GM18909 (cell line): ENCODE measurements around the gene R3HDM2.

Experiments
- ATAC-seq: cut with Tn5 transposase; IDR thresholded peaks from one replicate; pipeline ENCODE4 v1.9.1; 2021; ENCODE audit warnings: mild to moderate bottlenecking; ENCODE audit not compliant: unreplicated experiment, poor library complexity

Gene R3HDM2

DNA sequence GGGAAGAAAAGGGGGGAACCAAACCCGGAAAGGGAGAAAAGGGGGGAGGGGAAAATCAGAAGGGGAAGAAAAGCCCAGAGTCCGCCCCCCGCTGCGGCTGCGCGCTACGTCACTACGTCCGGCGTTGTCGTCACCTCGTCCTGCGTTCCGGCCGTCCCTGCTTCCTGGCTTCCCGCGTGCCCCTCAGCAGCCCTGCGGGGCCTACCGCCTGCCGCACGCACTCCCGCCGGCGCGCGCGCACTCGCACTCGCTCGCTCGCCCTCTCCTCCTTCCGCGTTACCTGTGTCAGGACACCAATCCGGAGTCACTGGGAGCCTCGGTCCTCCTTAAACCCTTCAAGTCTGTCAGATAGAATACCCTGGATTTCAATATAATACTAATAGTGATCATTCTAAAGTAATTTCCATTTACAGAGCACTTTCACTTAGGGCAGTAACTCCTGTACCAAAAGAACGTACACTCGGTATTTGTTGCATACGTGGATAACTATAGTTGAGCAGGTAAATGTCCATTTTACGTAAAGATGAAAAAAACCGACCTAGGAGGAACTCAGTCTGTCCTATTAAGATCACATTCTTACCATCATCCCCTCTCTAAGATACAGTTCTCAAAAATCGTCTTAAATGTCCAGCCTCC, at the start of gene R3HDM2:
Gene R3HDM2 (minus strand): TSS at position 113 of the 636 bp plus-strand sequence. CDS start 120,615 bp downstream, outside the sequence.
- peak; percentile 95 for ATAC-seq

DNA sequence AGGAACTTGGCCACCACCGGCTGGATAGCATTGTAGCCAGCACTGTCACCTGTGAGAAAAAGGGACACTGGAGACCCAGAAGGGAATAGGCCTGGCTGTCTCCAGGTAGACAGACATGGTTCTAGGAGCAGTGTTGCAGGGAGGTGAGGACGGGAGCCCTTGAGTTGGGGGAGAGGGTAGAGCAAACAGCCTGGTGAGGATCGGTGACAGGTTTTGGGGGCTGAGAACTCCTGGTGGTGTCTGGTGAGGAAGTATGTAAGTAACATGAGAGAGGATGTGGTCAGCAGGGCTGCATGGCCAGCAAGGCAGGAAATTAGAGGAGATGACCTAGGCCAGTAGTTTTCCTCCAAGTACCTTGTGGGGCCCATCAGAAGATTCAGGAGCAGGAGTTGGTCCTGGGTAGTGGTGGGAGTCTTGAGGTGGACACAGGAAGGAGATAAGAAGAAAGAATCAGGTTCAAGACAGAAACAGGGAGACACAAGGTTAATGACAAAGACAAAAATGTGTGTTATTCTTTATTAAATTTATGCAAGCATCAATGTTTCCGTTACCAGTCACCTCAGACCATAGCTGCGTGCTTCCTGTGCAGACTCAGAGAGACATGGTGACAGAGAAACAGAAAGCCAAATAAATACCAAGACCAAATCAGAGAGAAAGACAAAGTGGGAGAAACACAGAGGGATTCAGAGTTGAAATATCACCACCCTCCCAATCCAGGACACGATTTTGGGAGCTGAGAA, 48.7 kb upstream of the R3HDM2 start, which contains the start of gene ARHGAP9:
Gene ARHGAP9 (minus strand): TSS at position 491 of the 740 bp plus-strand sequence. CDS start 460 bp downstream, at position 31.
- ATAC-seq, result peak; percentile 37

DNA sequence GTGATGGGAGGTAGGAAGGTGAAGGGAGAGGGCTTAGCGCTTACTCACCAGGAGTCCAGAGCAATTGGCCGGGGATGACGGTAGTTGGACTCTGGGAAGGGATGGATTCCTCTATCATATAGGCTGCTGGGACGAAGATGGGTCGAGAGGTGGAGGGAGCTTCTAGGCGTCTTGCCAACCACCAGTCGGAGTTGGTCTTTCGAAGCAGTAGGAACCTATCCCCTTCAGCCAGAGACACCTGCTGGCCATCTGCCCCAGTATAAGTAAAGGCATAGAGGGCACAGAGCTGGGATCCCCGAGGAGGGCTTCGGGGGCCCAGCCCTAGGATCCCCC, 48.2 kb upstream of the R3HDM2 start:
- ATAC-seq, result no peak

DNA sequence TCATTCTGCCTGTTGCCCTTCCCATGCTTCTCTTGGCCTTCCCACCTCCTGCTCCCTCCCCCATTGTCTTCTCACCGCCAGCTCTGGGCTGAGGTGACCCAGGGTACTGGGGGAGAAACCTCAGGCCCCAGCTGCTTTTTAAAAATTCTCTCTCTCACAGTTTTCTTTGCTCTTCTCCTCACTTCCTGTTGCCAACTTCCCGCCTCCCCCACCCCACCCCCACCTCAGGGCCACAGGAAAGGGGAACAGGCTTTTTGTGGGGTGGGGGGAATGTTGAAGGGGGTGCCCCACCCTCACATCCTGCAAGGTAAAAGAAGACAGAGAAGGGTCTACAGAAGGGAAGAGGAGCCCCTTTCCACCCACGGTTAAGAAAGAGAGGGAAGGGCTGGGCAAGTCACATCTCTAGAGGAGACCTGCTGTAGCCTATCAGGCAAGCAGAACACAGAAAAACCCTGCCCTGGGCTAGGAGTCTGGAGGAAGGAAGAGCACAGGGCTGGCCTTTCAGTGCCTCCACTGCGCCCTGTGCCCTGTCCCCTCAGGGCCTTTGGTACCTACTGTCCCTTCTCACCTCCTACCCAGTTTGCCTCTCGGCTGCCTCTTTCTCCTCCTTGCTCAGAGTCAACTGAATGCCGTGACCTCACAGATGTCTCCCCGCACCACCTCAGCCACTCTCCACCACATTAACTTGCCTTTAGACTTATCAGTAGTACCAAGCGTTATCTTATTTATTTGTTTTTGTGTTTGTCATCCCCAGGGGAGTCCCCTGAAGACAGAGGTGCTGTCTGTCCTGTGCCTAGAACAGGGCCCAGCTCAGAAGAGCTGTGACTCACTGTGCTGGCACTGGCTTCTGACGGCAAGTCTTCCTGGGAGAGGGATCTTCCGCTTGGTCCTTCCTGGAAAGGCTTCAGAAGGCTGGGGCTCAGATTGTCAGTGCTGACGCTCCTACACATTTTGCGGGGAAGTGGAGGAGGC, 47.2 kb upstream of the R3HDM2 start:
- ATAC-seq, result peak; percentile 49

DNA sequence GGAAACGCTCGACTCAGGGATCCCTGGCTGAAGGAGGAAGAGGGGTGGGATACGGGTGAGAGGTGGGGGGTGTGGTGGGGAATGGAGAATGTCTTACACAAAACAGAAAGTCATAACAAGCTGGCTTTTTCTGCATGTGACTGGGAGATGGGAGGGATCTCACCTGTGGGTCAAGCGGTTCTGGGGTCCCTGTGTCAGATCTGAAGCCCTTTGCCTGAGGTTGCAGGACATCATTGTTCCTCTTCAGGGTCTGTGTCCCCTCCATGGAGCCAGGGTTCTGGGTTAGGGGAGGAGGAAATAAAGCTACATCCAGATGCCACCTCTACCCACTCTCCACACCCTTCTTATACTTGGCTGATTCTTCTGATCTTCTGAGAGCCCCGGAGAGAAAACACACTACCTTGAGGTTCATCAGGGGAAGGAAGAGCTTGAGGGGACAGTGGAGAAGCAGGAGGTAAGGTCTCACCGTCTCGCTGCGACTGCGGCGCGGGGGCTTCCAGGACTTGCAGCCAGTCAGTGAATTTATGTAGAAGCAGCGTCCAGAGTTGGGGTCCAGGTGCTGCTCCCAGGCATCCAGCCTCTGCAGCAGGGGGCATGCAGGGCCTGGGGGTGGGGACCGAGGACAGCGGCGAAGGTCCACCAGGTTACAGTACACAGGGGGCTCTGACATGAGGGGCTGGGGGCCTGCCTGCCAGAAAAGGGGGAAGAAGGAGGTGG, 46.3 kb upstream of the R3HDM2 start:
- no peak for ATAC-seq

DNA sequence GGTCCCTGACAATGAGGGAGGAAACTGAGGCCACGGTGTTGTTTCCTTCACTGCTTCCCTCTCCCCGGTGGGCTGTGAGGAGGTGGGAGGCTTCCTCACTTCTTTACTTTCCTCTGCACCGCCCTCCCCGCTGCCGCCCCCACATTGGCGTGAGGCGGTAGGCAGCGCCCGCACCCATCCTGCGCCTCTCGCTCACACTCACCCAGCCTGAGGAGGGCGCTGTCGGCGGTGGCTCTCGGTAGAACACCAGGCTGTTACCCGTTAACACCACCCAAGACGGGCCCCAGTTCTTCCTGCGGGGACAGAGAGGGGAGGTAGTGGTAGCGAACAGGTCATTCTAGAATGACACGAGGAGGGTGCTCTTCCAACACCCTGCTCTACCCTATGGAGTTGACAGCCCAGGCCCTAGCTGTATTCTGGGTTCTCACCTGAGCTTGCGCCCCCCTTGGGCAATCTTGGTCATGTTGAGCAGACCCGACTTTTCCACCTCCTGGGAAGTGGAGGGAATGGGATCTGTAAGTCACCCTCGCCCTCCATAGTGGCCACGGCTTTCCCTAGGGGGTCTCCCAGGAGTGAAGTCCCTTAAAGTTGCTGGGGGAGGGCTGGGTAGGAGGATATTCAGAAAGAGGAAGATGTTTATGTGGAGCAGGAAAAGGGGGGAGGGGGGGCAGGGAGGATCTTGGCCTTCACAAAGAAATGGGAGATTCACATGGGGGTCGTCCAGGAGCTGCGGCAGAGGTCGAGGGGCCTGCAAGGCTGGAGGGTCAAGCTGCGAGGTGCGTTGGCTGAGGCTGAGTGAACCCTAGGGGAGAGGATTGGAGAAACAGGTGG, 45.5 kb upstream of the R3HDM2 start:
- ATAC-seq, result peak; percentile 45

DNA sequence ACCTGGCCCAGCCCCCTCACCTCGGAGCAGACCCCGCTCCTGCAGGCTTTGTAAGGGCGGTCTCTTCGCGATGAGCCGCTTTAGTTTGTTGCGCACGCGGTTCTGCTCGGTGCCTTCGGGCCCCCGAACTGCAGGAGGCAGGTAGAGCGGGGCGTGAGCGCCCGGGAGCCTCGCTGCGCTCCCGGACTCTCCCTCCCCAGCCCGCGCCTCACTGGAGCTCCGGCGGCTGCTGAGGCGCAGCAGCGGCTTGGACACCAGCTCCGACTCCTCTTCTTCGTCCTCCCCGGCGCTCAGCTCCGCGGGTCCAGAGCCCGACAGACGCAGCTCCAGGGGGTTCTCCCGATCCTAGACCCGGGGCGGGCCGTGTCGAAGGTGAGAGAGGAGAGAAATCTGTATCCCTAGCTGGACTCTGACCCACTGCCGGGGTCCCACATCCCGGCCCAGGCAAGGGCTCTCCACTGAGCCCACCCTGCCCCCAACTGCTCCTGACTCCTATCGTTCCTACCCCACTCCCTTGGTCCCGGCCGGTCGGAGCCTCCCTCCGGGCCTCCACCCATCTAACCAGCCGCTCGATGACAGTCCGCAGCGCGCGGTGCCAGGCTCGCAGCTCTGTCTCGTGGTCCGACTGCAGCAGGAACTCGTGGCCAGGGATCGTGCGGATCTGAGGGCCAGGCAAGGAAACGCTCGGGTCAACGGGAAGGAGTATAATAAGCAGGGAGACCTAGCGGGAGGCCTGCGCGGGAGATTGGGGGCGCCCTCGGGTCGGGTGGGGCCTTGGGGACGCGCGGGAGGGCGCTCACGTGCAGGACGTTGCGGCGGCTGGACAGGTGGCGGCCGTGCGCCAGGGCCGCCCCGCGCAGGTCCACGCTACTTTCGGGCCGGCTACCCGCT, 44.7 kb upstream of the R3HDM2 start:
- peak; percentile 4 for ATAC-seq

DNA sequence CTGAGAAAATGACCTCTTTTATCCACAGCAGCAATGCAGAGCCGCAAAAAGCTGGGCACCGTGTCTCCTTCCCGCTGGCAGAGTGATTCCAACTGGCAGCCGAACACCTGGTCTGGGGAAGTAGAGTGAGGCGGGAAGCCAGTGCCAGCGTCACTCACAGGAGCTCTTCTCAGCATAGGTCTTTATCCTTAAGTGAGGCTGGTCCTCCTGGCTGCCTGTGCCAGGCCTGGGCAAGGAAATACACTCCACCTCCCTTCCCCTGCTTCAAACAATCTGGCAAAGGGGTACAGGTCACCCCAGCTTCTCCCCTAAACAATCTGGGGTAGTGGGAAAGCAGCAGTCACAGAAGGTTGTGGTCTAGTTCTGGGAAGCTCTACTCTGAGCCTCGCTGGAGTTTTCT, 44.0 kb upstream of the R3HDM2 start:
- ATAC-seq, result no peak

DNA sequence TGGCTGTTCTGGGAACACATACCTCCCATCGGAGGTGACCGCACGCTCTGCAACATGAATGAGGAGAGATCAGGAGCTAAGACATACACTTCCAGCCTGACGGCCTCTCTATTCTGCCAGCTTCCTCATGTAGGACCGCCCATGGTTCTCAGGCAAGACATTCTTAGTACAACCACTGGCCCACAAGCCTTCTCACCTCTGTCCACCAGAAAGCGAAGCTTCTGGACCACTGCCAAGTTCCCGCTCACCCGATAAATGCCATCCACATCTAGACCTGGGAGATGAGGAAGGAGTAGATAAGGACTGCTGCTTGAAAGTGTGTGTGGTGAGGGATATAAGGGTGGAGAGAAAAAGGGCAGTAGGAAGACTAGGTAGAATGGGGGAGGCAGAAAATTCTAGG, 43.6 kb upstream of the R3HDM2 start:
- ATAC-seq, result no peak

DNA sequence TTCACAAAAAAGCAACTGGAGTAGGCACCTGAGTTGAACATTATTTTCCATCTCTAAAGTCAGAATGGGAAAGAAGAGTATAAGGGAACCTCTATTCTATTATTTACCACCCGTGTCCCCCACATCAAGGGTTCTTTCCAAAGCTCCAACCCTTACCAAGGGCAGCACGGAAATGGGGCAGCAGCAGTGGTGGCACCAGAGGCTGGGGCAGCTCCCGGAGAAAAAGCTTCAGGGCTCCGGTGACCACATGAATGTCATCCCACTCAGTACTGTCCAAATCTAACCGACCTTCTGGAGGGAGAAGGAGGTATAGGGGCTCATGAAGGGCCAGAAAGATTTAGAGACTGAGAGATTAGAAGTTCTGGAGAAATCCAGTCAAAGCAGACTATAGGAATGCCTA, 43.0 kb upstream of the R3HDM2 start:
- no peak for ATAC-seq

DNA sequence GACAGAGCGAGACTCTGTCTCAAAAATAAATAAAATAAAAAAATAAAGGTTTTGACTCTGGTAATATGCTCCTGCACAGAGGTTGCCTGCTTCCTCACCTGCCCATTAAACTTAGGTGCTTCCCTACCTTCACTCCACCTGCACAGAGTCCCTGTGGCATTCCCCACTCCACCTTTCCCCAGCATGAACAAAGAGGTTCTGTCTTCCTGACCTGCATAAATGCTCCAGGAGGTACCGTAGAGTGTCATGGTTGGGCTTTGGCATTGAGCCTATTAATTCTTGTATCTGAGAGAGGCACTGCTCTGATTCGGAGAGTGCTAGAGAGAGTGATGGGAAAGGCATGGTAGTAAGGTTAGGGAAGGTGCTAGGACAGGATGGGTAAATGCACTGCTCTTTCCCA, 42.5 kb upstream of the R3HDM2 start:
- ATAC-seq, result no peak

DNA sequence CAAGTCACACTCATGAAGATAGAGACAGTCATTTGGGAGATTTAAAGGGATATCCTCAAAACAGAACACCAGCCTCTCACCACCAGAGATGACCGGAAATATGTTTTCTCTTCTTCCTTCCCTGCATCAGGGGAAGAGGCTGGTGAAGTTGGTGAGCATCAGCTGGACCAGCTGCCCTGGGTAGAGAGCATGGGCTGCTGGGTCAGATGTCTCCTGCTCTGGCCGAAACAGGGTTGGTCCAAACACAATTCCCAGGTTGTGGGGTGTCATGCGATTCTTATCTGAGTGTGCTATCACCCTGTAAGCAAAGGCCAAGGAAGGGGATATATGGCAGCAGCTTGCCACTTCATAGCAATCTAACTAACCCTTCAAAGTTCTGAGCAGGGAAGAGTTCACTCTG, 41.5 kb upstream of the R3HDM2 start:
- no peak for ATAC-seq

DNA sequence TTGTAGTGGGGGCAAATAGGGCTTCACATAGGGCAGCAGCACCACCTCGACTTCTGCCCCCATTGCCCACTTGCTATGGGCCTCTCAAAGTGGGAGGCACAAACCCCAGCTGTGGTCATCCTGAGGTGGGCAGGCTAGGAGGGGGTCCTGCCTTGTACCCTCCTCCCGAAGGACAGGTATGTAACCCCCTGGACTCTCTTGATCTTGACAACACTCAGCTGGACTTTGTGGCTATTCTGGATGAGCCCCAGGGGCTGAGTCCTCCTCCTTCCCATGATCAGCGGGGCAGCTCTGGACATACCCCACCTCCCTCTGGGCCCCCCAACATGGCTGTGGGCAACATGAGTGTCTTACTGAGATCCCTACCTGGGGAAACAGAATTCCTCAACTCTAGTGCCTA, 40.8 kb upstream of the R3HDM2 start:
- ATAC-seq, result no peak

DNA sequence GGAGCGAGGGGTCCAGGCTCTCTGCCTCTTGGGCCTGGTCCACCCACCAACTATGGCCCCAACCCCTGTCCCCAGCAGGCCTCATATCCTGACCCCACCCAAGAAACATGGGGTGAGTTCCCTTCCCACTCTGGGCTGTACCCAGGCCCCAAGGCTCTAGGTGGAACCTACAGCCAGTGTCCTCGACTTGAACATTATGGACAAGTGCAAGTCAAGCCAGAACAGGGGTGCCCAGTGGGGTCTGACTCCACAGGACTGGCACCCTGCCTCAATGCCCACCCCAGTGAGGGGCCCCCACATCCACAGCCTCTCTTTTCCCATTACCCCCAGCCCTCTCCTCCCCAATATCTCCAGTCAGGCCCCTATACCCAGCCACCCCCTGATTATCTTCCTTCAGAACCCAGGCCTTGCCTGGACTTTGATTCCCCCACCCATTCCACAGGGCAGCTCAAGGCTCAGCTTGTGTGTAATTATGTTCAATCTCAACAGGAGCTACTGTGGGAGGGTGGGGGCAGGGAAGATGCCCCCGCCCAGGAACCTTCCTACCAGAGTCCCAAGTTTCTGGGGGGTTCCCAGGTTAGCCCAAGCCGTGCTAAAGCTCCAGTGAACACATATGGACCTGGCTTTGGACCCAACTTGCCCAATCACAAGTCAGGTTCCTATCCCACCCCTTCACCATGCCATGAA, 40.3 kb upstream of the R3HDM2 start:
- ATAC-seq, result no peak

DNA sequence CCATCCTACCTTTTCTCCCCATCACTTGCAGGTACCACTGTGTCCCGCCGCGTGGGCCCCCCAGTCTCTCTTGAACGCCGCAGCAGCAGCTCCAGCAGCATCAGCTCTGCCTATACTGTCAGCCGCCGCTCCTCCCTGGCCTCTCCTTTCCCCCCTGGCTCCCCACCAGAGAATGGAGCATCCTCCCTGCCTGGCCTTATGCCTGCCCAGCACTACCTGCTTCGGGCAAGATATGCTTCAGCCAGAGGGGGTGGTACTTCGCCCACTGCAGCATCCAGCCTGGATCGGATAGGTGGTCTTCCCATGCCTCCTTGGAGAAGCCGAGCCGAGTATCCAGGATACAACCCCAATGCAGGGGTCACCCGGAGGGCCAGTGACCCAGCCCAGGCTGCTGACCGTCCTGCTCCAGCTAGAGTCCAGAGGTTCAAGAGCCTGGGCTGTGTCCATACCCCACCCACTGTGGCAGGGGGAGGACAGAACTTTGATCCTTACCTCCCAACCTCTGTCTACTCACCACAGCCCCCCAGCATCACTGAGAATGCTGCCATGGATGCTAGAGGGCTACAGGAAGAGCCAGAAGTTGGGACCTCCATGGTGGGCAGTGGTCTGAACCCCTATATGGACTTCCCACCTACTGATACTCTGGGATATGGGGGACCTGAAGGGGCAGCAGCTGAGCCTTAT, 39.6 kb upstream of the R3HDM2 start:
- no peak for ATAC-seq

DNA sequence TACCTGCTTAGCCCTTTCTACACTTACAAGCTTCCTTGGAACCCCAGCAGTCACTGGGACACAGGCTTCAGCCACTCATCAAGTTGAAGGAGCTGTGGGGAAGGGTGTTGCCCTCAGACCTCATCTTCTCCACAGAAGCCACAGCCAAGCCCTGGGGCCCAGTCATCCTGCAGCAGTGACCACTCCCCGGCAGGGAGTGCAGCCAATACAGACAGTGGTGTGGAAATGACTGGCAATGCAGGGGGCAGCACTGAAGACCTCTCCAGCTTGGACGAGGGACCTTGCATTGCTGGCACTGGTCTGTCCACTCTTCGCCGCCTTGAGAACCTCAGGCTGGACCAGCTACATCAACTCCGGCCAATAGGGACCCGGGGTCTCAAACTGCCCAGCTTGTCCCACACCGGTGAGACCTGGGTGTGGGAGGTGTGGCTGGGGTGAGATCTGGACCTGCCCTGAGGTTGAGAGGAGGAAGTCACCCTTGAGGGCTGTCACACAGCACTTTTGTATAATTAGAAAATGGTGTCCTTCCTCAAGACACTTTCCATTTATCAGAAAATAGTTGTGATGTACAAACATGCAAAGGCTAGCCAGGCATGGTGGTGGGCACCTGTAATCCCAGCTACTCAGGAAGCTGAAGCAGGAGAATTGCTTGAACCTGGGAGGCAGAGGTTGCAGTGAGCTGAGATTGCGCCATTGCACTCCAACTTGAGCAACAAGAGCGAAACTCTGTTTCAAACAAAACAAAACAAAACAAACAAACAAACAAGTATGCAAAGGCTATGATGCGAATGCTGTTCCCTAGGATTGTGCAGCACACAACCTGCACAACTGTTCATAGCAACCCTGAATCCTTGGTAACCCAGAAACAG, 38.7 kb upstream of the R3HDM2 start:
- ATAC-seq, result no peak
